ENCODE data around the gene NOB1.
"Not testable (repeated sequence)": the region's sequence is repeated elsewhere in the genome, so short reads cannot be mapped to it uniquely, and the experiment has no call there.

Gene NOB1

GRCh38 chr16:69754469-69755310 is at the start of gene NOB1:
NOB1 (minus strand) TSS chr16:69754926; CDS start chr16:69754910, 16 bp downstream.
- peak; percentile 85 to 97 (median 95) for DNase-seq

- DNase-seq = no peak
Observed at GRCh38 chr16:69804297-69804696, 49.6 kb upstream of the NOB1 start.

DNA sequence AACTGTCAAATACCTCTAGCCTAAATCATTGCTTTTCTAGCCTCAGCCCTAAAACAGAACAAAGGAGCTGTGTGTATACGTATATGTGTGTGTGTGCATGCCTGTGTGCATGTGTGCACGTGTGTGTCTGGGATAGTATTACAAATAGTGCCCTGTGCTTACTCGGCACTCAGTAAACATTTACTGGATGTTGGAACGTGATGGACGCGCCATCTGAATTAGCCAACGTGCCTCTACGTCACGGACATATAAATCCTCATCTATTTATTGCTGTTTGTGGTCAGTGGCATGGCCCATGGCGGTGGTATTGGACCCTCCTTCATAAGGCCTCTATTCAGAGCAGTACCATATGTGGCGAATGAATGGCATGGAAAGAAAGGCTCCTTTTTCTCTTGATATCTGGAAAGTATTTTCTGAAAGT is 44.9 kb upstream of the NOB1 start:
- DNase-seq = no peak

DNA sequence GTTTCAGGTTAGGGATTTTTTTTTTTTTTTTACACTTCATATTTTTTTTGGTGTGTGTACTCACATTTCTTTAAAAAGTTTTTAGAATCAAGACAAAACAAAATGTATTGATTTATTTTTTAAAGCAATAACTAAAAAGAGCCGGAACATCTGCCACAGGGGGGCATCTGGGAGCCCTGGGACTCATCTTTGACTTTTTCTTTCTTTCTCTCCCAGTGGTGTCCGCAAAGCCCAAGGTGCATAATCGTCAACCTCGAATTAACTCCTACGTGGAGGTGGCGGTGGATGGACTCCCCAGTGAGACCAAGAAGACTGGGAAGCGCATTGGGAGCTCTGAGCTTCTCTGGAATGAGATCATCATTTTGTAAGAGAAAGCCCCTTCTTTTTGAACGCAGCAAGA is 43.7 kb upstream of the NOB1 start:
- no peak for DNase-seq

GRCh38 chr16:69796285-69797118 is 41.8 kb upstream of the NOB1 start:
- no peak for DNase-seq

- DNase-seq = no peak
Observed at GRCh38 chr16:69794486-69794885, 39.8 kb upstream of the NOB1 start.

GRCh38 chr16:69793526-69793925 is 38.8 kb upstream of the NOB1 start:
- DNase-seq = no peak

DNA sequence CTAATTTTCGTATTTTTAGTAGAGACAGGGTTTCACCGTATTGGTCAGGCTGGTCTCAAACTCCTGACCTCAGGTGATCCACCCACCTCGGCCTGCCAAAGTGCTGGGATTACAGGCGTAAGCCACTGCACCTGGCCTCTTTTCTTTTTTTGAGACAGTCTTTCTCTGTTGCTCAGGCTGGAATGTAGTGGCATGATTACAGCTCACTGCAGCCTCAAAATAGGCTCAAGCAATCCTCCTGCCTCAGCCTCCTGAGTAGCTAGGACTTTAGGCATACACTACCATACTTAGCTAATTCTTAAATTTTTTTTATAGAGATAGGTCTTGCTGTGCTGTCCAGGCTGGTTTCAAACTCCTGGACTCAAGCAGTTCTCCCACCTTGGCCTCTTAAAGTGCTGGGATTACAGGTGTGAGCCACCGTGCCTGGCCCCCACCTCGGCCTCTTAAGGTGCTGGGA is 36.7 kb upstream of the NOB1 start:
- not testable (repeated sequence) for DNase-seq

GRCh38 chr16:69787883-69788282 is 33.2 kb upstream of the NOB1 start:
- no peak for DNase-seq

DNA sequence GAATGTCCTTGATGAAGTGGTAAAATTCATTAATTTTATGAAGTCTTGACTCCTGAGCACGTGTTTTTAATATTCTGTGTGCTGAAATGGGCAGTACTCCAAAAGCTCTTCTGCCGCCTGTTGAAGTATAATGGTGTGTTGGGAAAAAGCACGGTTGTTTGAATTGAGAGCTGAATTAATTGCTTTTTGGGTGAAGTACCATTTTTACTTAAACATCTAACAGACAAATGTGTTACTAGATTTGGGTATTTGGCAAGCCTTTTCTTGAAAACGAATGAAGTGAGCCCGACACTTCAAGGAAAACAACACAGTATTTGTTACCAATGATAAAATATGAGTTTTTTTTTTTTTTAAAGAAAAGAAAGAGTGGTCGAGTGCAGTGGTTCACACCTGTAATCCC is 29.9 kb upstream of the NOB1 start:
- no peak for DNase-seq

DNA sequence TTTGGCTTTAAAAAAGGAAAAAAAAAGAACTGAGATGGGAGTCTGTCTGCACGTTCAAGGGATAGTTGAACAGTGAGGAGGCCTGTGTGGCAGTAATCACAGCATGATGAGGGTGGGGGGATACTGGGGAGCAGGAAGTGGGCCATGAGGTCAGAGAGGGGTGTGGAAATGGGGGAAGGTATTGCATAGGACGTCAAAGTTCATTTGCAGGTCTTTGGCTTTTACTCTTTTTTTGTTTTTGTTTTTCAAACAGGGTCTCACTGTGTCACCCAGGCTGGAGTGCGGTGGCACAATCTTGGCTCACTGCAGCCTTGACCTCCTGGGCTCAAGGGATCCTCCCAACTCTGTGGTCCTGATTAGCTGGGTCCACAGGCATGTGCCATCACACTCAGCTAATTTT is 26.4 kb upstream of the NOB1 start:
- no peak for DNase-seq

DNA sequence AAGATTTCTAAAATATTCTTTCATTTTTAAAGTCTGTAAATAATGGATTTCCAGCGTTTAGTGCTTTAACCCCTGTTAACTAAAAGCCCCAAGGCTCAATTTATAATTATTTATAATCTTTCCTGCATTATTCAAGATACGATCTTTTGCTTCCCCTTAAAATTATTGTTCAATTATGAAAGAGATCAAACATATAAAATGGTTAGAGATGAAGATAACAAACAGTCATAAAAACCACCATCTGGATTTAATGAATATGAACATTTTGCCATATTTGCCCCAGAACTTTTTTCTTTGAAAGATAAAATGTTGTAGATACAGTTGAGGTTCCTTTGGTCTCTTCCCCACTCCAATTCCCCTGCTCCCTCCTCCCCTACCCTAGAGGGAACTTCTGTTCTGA is 25.0 kb upstream of the NOB1 start:
- DNase-seq = no peak

GRCh38 chr16:69775563-69775962 is 20.8 kb upstream of the NOB1 start:
- DNase-seq = no peak

DNA sequence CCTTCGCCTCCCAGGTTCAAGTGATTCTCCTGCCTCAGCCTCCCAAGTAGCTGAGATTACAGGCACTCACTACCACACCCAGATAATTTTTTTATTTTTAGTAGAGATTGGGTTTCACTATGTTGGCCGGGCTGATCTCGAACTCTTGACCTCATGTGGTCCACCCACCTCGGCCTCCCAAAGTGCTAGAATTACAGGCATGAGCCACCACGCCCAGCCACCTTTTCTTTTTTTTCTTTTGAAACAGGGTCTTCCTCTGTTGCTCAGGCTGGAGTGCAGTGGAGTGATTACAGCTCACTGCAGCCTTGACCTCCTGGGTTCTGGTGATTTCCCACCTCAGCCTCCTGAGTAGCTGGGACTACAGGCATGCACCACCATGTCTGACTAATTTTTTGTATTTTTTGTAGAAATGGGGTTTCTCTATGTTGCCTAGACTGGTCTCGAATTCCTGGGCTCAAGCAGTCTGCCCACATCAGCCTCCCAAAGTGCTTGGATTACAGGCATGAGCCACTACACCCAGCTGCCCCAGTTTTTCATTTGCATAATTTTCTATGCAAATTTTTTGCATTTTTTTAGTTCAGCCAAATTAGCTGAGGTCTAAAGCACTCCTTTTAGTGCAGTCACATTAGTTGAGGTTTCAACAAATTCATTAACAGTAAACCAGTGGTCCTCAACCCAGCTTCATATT is 18.7 kb upstream of the NOB1 start:
- DNase-seq = no peak

- DNase-seq = no peak
Observed at GRCh38 chr16:69771651-69771967, 16.9 kb upstream of the NOB1 start.

DNA sequence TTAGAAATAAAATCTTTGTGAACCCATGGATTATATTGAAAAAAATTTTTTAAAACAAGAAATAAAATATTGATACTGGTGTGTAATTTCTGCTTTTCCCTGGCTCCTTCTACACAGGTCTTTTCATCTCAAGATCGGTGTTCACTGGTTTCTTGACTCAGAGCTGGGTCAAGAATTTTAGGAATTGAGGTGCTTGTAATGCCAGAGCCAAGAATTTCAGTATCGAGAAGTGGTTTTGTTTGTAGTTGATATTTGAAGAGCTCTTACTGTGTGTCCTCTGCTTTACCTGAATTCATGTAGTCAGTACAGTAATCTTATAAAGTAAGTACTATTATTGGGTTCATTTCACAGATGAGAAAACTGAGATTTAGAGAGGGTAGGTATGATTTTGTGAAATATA is 14.7 kb upstream of the NOB1 start:
- no peak for DNase-seq

- DNase-seq = no peak
Observed at GRCh38 chr16:69768666-69769065, 13.9 kb upstream of the NOB1 start.

DNA sequence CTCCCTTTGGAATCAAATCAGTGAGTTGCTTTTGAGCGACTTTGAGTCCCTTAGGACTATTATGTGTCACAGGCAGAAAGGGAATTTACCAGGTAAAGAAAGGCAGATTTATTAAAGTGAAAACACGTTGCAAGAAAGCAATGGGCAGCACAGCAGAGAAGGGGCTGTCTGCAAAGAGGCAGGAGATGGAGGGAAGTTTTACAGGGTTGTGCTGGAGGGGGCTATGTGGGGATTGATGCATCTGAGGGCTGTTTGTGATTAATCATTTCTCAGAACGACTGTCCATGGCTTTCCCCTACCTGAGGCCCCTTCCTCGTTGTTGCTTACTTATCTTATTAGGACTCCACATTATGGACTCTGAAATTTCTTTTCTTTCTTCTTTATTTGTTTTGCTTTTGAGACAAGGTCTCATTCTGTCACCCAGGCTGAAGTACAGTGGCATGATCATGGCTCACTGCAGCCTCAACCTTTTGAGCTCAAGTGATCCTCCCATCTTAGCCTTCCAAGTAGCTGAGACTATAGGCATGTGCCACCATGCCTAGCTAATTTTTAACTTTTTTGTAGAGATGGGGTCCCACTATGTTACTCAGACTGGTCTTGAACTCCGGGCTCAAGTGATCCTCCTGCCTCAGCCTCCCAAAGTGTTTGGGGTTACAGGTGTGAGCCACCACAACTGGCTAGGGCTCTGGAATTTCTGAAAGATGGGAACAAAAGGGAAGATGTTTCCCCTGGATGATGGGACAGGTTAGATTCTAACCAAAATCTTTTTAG is 12.9 kb upstream of the NOB1 start:
- no peak for DNase-seq

GRCh38 chr16:69763599-69763942 is 8.8 kb upstream of the NOB1 start:
- DNase-seq = no peak

- DNase-seq = no peak
Observed at GRCh38 chr16:69762814-69763598, 8.3 kb upstream of the NOB1 start.

GRCh38 chr16:69761983-69762813 is 7.5 kb upstream of the NOB1 start, which contains the start of gene WWP2:
WWP2 (plus strand) TSS chr16:69762332; CDS start chr16:69787011, 24,679 bp downstream.
- DNase-seq = peak; percentile 63 to 68 (median 66)

All from activated CD4-positive, CD25-positive, alpha-beta regulatory T cell (primary cell).